Stimulated activated memory B cell treated with anti-CD40 and anti-IgM and Interleukin-4, amounts not matched to agents 10 μg/mL and 1 μg/mL and 100 μg/mL, for 72 hours (primary cell): Measurements from ENCODE around the gene CNKSR1.
"Not testable (repeated sequence)": the region's sequence is repeated elsewhere in the genome, so short reads cannot be mapped to it uniquely, and the experiment has no call there.

ENCODE experiments used
- ATAC-seq: fragments of 150-1000 bp; cut with Tn5 transposase; 2 replicates; pipeline ENCODE4 v1.10.0; 2021
- H3K27ac Mint-ChIP-seq: one replicate; pipeline ENCODE4 v1.8.0; 2022; ENCODE audit warnings: mild to moderate bottlenecking, mixed read lengths
- H3K27me3 Mint-ChIP-seq: one replicate; pipeline ENCODE4 v1.8.0; 2022; ENCODE audit warnings: mixed read lengths
- H3K36me3 Mint-ChIP-seq: one replicate; pipeline ENCODE4 v1.8.0; 2022; ENCODE audit warnings: mixed read lengths
- H3K4me1 Mint-ChIP-seq: one replicate; pipeline ENCODE4 v1.8.0; 2022; ENCODE audit warnings: mixed read lengths
- H3K4me3 Mint-ChIP-seq: one replicate; pipeline ENCODE4 v1.8.0; 2022; ENCODE audit warnings: mild to moderate bottlenecking, moderate library complexity, mixed read lengths
- H3K9me3 Mint-ChIP-seq: one replicate; pipeline ENCODE4 v1.8.0; 2022; ENCODE audit warnings: mixed read lengths

Gene CNKSR1

GRCh38 chr1:26224606-26225005, 47.3 kb downstream of the CNKSR1 start:
- ATAC-seq: no peak
- no peak overlapping the region for H3K27ac Mint-ChIP-seq
- H3K4me3 Mint-ChIP-seq: peak overlapping the region; percentile 69
- H3K27me3 Mint-ChIP-seq: peaks cover 45% of the 10 kb centered on the region
- no peaks in the 10 kb centered on the region for H3K9me3 Mint-ChIP-seq
- H3K36me3 Mint-ChIP-seq: no peaks in the 10 kb centered on the region
- H3K4me1 Mint-ChIP-seq: peaks cover 8% of the 10 kb centered on the region

GRCh38 chr1:26225033-26225831, 47.9 kb downstream of the CNKSR1 start:
- Mint-ChIP-seq H3K27ac (no peak overlapping the region), H3K36me3 (no peaks in the 10 kb centered on the region), H3K27me3 (peaks cover 39% of the 10 kb centered on the region), H3K9me3 (no peaks in the 10 kb centered on the region), H3K4me3 (peak overlapping the region; percentile 69), H3K4me1 (peaks cover 8% of the 10 kb centered on the region)
- peak; percentile 71 for ATAC-seq

DNA sequence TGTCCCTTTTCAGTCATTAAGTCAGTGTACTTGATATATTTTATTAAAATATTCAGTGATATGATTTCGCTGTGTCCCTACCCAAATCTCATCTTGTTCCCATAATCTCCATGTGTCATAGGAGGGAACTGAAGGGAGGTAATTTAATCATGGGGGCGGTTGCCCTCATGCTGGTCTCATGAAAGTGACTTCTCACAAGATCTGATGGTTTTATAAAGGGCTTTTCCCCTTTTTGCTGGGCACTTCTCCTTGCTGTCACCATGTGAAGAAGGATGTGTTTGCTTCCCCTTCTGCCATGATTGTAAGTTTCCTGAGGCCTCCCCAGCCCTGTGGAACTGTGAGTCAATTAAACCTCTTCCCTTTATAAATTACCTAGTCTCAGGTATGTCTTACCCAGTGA, 53.4 kb downstream of the CNKSR1 start:
- peaks cover 10% of the 10 kb centered on the region for H3K27me3 Mint-ChIP-seq
- not testable (repeated sequence) for H3K4me3 Mint-ChIP-seq, ATAC-seq, H3K27ac Mint-ChIP-seq, H3K9me3 Mint-ChIP-seq, H3K36me3 Mint-ChIP-seq
- peaks cover 25% of the 10 kb centered on the region for H3K4me1 Mint-ChIP-seq

- Mint-ChIP-seq H3K27me3 (no peaks in the 10 kb centered on the region), H3K9me3 (no peaks in the 10 kb centered on the region), H3K27ac (peak within 1 kb of the TSS; percentile 87), H3K4me1 (peaks cover 42% of the 10 kb centered on the region), H3K36me3 (no peaks in the 10 kb centered on the region), H3K4me3 (peak within 1 kb of the TSS; percentile 99)
- peak; percentile 99 for ATAC-seq
Measured at GRCh38 chr1:26233903-26234643, 56.8 kb downstream of the CNKSR1 start, which contains the start of gene CEP85. TSS of gene CEP85 (plus strand) at chr1:26234200. CDS start at chr1:26239784, 5,584 bp downstream.

GRCh38 chr1:26234644-26235370, 57.5 kb downstream of the CNKSR1 start:
- no peak for ATAC-seq
- H3K27ac Mint-ChIP-seq: peak overlapping the region; percentile 87
- peaks cover 42% of the 10 kb centered on the region for H3K4me1 Mint-ChIP-seq
- H3K9me3 Mint-ChIP-seq: no peaks in the 10 kb centered on the region
- peak overlapping the region; percentile 99 for H3K4me3 Mint-ChIP-seq
- no peaks in the 10 kb centered on the region for H3K36me3 Mint-ChIP-seq
- no peaks in the 10 kb centered on the region for H3K27me3 Mint-ChIP-seq

DNA sequence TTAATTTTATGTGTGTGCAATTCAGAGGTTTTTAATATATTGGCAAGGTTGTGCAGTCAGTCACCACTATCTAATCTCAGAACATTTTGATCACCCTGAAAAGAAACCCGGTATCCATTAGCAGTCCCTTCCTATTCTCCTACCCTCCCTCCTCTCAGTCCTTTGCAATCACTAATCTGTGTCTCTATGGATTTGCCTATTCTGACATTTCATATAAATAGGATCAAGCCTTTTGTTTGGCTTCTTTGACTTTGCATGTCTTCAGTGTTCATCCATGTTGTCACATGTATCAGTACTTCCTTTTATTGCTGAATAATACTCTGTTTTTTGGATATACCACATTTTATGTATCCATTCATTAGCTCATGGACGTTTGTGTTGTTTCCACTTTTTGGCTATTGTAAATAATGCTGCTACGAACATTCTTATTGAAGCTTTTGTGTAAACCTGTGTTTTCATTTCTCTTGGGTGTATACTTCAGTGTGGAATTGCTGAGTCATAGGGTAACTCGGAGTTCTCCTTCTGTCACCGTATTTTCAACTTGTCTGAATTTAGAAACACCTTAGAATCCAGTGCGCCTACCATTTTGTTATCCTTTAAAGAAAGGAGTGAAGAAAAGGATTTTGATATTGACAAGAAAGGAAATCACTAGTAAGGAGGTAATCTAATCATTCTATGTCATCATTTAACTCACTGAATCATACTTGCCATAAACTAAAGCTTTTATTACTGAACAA, 60.1 kb downstream of the CNKSR1 start:
- Mint-ChIP-seq H3K27me3 (no peaks in the 10 kb centered on the region), H3K4me3 (no peak overlapping the region), H3K9me3 (no peaks in the 10 kb centered on the region), H3K4me1 (peaks cover 42% of the 10 kb centered on the region), H3K27ac (peak overlapping the region; percentile 50), H3K36me3 (peaks cover 3% of the 10 kb centered on the region)
- no peak for ATAC-seq
